Activated T-helper 1 cell treated with Interleukin-2 at 50 U/mL for 16 hours (primary cell): ENCODE data around the gene KRTAP2-2.

Source experiments
- DNase-seq: peaks from one replicate; pipeline ENCODE4 v3.0.0-alpha.2; 2020; ENCODE audit warnings: low read depth

KRTAP2-2 gene

DNA sequence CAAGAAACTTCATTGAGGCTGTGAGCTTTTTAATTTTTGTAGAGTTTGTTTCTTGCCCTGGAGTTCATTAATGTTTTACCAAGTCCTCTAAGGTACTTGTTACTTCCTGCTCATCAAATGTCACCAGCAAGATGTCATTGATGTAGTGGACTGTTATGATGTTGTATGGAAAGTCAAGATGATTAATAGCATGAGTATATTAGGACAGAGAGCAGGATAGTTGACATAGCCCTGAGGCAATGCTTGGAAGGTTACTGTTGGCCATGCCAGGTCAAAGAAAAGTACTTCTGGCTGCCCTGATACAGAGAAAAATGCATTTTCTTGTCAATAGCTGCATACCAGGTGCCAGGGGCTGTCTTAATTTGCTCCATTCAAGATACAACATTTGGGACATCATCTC is 34.7 kb downstream of the KRTAP2-2 start:
- no peak for DNase-seq

GRCh38 chr17:41019415-41019814 is 35.6 kb downstream of the KRTAP2-2 start:
- no peak for DNase-seq

- DNase-seq, result no peak
Measured at GRCh38 chr17:41018541-41018940, 36.5 kb downstream of the KRTAP2-2 start.

DNA sequence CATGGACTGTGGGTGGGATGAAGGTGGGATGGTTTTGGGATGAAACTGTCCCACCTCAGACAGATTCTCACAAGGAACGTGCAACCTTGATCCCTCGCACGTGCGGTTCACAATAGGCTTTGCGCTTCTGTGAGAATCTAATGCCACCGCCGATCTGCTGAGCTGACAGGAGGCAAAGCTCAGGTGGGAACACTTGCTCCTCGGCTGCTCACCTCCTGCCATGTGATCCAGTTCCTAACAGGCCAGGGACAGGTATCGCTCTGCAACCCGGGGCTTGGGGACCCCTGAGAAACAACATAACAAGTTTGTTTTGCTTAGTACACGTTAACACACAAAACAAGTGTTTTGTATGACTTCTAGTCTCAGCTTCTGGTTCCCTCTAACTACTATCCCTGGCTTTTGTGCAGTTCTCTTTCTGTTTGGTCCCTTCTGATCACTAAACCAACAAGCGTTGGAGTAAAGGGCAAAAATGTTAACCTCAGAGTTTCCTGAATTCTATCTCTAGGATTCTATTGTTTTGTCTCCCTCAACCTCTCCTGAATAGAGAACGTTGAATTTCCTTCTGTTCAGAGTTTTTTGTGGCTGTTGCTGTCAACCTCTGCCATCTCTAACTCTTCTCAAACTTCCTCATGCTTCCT is 38.3 kb downstream of the KRTAP2-2 start:
- no peak for DNase-seq

- DNase-seq, result no peak
Measured at GRCh38 chr17:41015454-41015853, 39.6 kb downstream of the KRTAP2-2 start.

GRCh38 chr17:41013606-41014005 is 41.4 kb downstream of the KRTAP2-2 start:
- DNase-seq, result no peak

DNA sequence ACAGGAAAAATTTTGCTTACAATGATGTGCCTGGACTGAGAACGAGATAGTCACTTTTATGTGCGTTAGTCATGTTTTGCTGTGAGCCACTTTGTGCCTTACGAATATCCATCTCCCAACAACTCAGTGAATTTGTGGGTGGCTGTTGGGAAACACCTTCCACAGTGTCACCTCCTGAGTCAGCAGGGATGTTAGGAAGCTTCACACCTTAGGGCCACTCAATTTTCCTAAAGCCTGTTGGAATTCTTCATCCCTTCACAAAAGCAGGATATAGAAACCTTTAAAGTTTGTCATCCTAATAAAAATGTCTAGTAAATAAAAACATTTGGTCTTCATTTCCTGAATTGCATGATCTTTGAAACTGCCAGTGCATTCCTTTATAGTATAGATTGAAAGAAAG is 41.8 kb downstream of the KRTAP2-2 start:
- DNase-seq, result no peak

DNA sequence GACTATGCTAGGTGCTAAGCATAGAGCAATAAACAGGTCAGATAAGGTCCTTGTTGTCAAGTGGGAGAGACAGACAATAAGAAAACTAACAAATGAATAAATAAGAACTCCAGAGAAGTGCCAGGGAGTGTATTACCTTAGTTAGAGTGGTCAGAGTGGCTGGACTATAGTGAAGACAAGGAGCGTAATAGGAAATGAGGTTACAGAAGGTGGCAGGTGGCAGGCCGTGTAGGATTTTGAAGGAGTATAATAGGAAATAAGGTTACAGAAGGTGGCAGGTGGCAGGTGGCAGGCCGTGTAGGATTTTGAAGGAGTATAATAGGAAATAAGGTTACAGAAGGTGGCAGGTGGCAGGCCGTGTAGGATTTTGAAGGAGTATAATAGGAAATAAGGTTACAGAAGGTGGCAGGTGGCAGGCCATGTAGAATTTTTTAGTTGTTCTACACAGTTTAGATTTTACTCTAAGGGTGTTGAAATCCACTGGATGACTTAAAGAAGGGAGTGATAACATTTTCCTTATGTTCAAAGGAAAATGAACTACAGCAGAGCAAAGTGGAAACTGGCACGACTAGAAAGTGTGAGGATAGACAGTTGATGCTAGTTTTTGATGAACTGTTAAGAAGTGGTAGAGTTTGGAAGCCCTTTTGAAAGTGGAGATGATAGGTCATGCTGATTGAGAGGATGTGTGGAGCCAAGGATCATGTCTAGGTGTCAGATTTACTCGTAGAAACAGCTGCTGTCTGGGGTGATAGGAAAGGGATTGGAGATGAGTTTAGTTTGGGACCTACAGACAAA is 42.5 kb downstream of the KRTAP2-2 start:
- DNase-seq, result no peak

- DNase-seq, result no peak
Measured at GRCh38 chr17:41010441-41010840, 44.6 kb downstream of the KRTAP2-2 start.

DNA sequence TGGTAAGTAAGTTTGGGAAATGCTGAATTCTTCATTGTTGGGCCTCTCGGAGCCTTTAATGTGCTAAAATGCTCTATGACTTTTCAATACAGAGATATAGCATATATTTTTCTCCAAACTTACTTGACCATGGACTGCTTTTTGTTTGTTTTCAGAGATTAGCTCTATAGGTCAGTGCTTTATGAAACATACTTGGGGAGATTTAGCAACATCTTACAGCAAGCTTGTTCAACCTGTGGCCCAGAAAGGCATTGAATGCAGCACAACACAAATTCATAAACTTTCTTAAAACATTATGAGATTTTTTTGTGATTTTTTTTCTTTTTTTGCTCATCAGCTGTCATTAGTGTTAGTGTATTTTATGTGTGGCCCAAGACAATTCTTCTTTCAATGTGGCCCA is 45.1 kb downstream of the KRTAP2-2 start:
- no peak for DNase-seq

GRCh38 chr17:41009301-41009760 is 45.7 kb downstream of the KRTAP2-2 start:
- DNase-seq, result no peak

- no peak for DNase-seq
Measured at GRCh38 chr17:41008811-41009210, 46.2 kb downstream of the KRTAP2-2 start, which contains the start of gene KRTAP3-1. Gene KRTAP3-1, minus strand, starts transcription at chr17:41009128. Its CDS starts 54 bp downstream, at chr17:41009074.
